Measurements from ENCODE around the gene ENPP1.

DNA sequence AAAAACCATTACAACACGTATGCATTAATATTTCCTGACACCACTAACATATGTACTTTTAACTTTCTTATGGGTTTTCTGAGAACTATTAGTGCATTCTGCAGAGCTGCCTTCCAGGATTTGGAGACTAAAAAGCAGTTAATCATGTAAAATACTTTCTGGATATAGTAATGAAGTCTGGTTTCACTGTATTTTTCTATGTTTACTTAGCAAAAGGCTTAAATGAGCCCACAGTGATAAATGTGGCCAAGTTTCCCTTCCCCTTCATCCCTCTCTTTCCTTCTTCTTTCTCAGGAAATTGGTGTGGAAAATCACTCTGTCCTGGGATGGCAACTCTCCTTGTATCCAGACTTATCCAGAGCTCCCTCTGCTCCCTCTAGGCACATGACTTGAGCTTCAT, 29.7 kb upstream of the ENPP1 start:
- TF ChIP-seq, protein P1, sequence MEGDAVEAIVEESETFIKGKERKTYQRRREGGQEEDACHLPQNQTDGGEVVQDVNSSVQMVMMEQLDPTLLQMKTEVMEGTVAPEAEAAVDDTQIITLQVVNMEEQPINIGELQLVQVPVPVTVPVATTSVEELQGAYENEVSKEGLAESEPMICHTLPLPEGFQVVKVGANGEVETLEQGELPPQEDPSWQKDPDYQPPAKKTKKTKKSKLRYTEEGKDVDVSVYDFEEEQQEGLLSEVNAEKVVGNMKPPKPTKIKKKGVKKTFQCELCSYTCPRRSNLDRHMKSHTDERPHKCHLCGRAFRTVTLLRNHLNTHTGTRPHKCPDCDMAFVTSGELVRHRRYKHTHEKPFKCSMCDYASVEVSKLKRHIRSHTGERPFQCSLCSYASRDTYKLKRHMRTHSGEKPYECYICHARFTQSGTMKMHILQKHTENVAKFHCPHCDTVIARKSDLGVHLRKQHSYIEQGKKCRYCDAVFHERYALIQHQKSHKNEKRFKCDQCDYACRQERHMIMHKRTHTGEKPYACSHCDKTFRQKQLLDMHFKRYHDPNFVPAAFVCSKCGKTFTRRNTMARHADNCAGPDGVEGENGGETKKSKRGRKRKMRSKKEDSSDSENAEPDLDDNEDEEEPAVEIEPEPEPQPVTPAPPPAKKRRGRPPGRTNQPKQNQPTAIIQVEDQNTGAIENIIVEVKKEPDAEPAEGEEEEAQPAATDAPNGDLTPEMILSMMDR (IDR thresholded peaks at IDR 0.05): no peak
- no peak for TF ChIP-seq POLR2A (IDR thresholded peaks at IDR 0.05)

Data from ovary (tissue), 3 donors.